Epithelial cell of esophagus (primary cell): Measurements from ENCODE around the gene KIR2DL1.
"Not testable (repeated sequence)": the region's sequence is repeated elsewhere in the genome, so short reads cannot be mapped to it uniquely, and the experiment has no call there.

Source experiments
- DNase-seq: peaks from one replicate; pipeline ENCODE4 v3.0.0; 2010; ENCODE audit warnings: low read depth
- H3K4me3 ChIP-seq: 2 replicates; pipeline ENCODE4 v1.5.1; 2011; ENCODE audit warnings: mild to moderate bottlenecking, low read length, control low read depth
- TF ChIP-seq, protein P1 (sequence below): IDR thresholded peaks from 2 replicates; pipeline ENCODE4 v1.5.1; 2011; ENCODE audit warnings: low read depth, mild to moderate bottlenecking, low read length, control low read depth, inconsistent platforms; ENCODE audit not compliant: insufficient read depth; ENCODE audit errors: missing control alignments

Gene KIR2DL1

DNA sequence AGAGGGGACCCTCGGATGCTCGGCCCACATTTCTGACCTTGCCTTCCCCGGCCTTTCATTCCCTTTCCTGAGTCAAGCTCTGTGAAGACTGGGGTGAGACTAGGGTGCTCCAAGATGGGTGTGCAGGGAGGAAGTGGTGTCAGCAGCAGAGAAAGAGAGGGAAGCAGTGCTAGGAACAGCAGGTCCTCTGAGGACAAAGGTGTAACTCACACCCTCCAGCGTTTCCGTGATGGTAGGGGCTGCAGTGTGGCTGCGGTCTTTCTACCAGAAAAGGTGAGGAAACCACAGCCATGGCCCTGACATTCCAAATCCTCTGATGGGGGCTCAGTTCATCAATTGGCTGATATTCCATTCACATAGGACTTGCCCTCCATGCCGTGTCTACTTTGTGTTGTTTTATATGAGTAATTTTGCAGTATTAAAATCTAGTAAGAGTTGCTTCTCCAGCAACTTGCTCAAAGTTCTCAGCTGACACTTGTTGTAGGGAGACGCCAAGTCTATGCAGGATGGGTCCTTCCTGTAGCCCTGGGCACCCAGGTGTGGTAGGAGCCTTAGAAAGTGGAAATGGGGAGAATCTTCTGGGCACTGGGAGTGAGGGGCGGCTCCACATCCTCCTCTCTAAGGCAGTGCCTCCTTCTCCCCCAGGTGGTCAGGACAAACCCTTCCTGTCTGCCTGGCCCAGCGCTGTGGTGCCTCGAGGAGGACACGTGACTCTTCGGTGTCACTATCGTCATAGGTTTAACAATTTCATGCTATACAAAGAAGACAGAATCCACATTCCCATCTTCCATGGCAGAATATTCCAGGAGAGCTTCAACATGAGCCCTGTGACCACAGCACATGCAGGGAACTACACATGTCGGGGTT lies 48.3 kb downstream of the KIR2DL1 start:
- H3K4me3 ChIP-seq, result no peak overlapping the region
- DNase-seq, result no peak
- TF ChIP-seq, protein P1, sequence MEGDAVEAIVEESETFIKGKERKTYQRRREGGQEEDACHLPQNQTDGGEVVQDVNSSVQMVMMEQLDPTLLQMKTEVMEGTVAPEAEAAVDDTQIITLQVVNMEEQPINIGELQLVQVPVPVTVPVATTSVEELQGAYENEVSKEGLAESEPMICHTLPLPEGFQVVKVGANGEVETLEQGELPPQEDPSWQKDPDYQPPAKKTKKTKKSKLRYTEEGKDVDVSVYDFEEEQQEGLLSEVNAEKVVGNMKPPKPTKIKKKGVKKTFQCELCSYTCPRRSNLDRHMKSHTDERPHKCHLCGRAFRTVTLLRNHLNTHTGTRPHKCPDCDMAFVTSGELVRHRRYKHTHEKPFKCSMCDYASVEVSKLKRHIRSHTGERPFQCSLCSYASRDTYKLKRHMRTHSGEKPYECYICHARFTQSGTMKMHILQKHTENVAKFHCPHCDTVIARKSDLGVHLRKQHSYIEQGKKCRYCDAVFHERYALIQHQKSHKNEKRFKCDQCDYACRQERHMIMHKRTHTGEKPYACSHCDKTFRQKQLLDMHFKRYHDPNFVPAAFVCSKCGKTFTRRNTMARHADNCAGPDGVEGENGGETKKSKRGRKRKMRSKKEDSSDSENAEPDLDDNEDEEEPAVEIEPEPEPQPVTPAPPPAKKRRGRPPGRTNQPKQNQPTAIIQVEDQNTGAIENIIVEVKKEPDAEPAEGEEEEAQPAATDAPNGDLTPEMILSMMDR, result no peak

DNA sequence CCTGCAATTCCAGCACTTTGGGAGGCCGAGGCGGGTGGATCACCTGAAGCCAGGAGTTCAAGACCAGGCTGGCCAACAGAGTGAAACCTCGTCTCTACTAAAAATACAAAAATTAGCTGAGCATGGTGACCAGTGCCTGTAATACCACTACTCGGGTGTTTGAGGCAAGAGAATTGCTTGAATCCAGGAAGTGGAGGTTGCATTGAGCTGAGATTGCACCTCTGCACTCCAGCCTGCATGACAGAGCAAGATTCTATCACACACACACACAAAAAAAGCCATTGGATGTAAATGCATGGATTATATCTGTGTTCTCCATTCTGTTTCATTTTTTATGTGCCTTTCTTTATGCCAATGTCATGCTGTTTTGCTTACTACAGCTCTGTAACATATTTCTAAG lies 54.8 kb downstream of the KIR2DL1 start:
- not testable (repeated sequence) for H3K4me3 ChIP-seq, DNase-seq

DNA sequence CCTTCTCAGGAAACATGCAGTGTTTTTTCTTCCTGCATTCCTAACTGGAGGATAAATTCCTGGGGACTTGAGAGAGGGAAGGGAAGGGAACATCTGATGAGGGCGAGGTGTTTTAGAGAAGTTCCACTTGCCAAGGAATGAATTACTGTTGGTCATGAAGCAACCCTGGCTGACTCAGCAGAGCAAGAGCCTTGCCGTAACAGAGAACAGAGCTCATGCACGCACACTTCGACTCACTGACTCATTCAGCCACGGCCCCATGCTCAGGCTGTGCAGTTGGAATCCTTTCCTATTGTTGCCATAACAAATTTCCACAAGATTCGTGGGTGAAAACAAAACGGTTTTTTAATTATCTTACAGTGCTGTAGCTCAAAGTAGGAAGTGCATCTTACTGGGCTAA lies 55.7 kb downstream of the KIR2DL1 start:
- H3K4me3 ChIP-seq, DNase-seq: not testable (repeated sequence)

DNA sequence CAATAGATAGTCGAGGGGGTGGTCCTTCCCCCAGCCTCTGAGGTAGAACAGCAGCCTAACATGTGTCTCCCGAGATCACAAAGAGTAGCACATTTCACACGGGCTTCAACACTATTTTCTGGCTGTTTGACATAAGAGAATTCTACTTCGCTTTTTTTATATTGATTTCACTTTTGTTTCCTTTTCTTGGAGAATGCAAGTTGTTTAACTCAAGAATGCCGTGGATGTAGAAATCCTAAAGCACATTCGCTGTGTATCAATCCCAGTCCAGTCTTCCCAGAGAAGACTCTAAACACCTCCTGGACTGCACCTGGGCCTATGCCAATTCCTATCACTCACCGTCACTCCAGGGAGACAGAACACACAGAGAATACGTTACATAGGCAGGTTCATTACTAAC lies 58.5 kb downstream of the KIR2DL1 start:
- not testable (repeated sequence) for DNase-seq, H3K4me3 ChIP-seq

DNA sequence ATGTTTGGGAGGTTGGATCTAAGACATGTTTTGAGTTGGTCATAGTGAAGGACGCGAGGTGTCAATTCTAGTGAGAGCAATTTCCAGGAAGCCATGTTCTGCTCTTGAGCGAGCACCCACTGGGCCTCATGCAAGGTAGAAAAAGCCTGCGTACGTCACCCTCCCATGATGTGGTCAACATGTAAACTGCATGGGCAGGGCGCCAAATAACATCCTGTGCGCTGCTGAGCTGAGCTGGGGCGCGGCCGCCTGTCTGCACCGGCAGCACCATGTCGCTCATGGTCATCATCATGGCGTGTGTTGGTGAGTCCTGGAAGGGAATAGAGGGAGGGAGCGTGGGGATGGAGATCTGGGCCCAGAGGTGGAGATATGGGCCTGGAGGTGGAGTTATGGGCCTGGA lies 62.9 kb downstream of the KIR2DL1 start, which contains the start of gene KIR2DS4:
KIR2DS4 (plus strand) TSS at position 181 of the 400 bp plus-strand sequence.
- DNase-seq, H3K4me3 ChIP-seq: not testable (repeated sequence)
